ENCODE results near the gene VGLL2.

Gene VGLL2

DNA sequence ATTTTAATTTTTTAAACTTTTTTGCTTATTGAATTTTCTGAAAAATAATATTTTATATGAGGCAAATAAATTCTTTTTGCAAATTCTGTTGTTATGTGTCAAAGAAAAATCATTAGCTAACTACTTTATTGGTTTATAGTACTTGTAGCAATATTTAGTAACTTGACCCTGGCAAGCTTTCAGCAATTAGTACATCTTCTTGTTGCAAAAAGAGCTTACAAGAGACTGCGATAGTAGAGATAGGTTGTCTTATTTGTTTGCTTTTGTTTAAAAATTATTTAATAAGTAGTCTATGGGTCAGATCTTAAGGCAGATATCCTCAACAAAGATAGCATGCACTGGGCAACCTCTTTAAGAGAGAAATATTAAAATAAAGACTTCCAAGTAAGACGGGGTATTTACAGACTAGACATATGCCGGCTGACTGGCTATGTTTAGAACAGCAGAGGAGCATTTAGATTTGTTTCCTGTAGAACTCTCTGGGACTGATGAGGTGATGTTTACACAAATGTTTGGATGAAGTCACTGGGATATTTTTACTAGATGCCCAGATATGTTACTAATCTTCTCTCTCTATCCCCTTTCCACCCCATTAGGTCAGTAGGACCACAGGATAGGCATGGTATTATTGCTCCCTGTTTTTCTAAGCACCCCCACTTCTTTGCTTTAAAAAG is 25.0 kb downstream of the VGLL2 start:
- no peak for TF ChIP-seq NFIC (IDR thresholded peaks at IDR 0.05)
- no peak for TF ChIP-seq FOXM1 (IDR thresholded peaks at IDR 0.05; ENCODE audit: borderline replicate concordance, low read depth)
- no peak for TF ChIP-seq EP300 (IDR thresholded peaks at IDR 0.05; ENCODE audit: borderline replicate concordance)
- TF ChIP-seq REST (IDR thresholded peaks at IDR 0.05; ENCODE audit: low read depth): no peak
- TF ChIP-seq TCF12 (IDR thresholded peaks at IDR 0.05; ENCODE audit: low read depth): no peak
- no peak for TF ChIP-seq CEBPB (IDR thresholded peaks at IDR 0.05)
- no peak for TF ChIP-seq CREB1 (IDR thresholded peaks at IDR 0.05; ENCODE audit: low read depth)
- TF ChIP-seq, protein P1, sequence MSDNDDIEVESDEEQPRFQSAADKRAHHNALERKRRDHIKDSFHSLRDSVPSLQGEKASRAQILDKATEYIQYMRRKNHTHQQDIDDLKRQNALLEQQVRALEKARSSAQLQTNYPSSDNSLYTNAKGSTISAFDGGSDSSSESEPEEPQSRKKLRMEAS (IDR thresholded peaks at IDR 0.05): no peak
- no peak for TF ChIP-seq TAF1 (IDR thresholded peaks at IDR 0.05; ENCODE audit: low read depth)
- no peak for TF ChIP-seq EGR1 (IDR thresholded peaks at IDR 0.05)
- TF ChIP-seq USF1 (IDR thresholded peaks at IDR 0.05): no peak
- TF ChIP-seq ZBTB7A (IDR thresholded peaks at IDR 0.05; ENCODE audit: low read depth): no peak
- TF ChIP-seq TEAD4 (IDR thresholded peaks at IDR 0.05): no peak
- no peak for TF ChIP-seq YY1 (IDR thresholded peaks at IDR 0.05; ENCODE audit: low read depth)
- no peak for TF ChIP-seq RAD21 (IDR thresholded peaks at IDR 0.05; ENCODE audit: low read depth)

GRCh38 chr6:117298941-117299340 is 33.6 kb downstream of the VGLL2 start:
- TF ChIP-seq, protein P1 (IDR thresholded peaks at IDR 0.05): no peak
- no peak for TF ChIP-seq CREB1 (IDR thresholded peaks at IDR 0.05; ENCODE audit: low read depth)
- no peak for TF ChIP-seq EGR1 (IDR thresholded peaks at IDR 0.05)
- no peak for TF ChIP-seq NFIC (IDR thresholded peaks at IDR 0.05)
- TF ChIP-seq RAD21 (IDR thresholded peaks at IDR 0.05; ENCODE audit: low read depth): no peak
- TF ChIP-seq EP300 (IDR thresholded peaks at IDR 0.05; ENCODE audit: borderline replicate concordance): no peak
- no peak for TF ChIP-seq ZBTB7A (IDR thresholded peaks at IDR 0.05; ENCODE audit: low read depth)
- no peak for TF ChIP-seq REST (IDR thresholded peaks at IDR 0.05; ENCODE audit: low read depth)
- no peak for TF ChIP-seq FOXM1 (IDR thresholded peaks at IDR 0.05; ENCODE audit: borderline replicate concordance, low read depth)
- TF ChIP-seq TCF12 (IDR thresholded peaks at IDR 0.05; ENCODE audit: low read depth): no peak
- no peak for TF ChIP-seq YY1 (IDR thresholded peaks at IDR 0.05; ENCODE audit: low read depth)
- no peak for TF ChIP-seq USF1 (IDR thresholded peaks at IDR 0.05)

GRCh38 chr6:117303323-117303722 is 38.0 kb downstream of the VGLL2 start:
- no peak for TF ChIP-seq ZBTB7A (IDR thresholded peaks at IDR 0.05; ENCODE audit: low read depth)
- no peak for TF ChIP-seq YY1 (IDR thresholded peaks at IDR 0.05; ENCODE audit: low read depth)
- no peak for TF ChIP-seq EGR1 (IDR thresholded peaks at IDR 0.05)

DNA sequence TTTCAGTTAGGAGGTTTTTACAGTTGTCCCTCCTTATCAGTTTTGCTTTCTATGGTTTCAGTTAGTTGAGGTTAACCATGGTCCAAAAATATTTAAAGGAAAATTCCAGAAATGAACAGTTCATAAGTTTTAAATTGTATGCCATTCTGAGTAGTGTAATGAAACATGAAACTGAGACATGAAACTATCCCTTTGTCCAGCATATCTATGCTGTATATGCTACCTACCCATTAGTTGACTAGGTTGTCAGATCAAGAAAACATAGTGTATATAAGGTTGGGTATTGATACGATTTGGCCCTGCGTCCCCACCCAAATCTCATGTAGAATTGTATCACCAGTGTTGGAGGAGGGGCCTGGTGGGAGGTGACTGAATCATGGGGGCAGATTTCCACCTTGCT is 39.1 kb downstream of the VGLL2 start:
- TF ChIP-seq EGR1 (IDR thresholded peaks at IDR 0.05) (no peak), REST (IDR thresholded peaks at IDR 0.05; ENCODE audit: low read depth) (no peak), EP300 (IDR thresholded peaks at IDR 0.05; ENCODE audit: borderline replicate concordance) (no peak), FOXM1 (IDR thresholded peaks at IDR 0.05; ENCODE audit: borderline replicate concordance, low read depth) (no peak), TAF1 (IDR thresholded peaks at IDR 0.05; ENCODE audit: low read depth) (no peak), CEBPB (IDR thresholded peaks at IDR 0.05) (no peak), RAD21 (IDR thresholded peaks at IDR 0.05; ENCODE audit: low read depth) (no peak)
- TF ChIP-seq, protein P1 (IDR thresholded peaks at IDR 0.05): no peak

All from Ishikawa (cell line).